Measurements from ENCODE around the gene LMO1. TPM values are rescaled to one million over a fixed set of nuclear protein-coding genes. Genes with fewer than 3 reads are reported as not detected.

Gene LMO1
- total and polyA plus RNA-seq, 2 of the 13 experiments (the other 11 are each of a cell fraction or from before 2014, with no cell fraction given) = not detected

DNA sequence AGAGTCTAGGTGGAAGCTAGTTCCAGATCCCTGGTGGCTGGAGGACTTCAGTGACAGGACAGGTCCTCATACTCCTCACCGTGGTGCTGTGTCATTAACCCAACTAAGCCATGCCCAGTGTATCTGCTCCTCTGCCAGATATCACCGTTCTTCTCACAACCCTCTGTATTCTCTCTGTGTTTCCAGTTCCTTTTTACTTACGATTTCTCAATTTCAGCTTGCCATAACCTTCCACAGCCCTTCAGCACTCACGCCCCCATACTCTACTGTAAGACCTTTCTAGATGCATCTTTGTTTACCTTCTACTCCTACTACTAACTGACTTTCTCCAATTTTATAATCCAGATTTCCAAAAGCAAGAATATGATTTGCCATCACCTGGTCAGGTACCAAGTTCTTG, 68.7 kb downstream of the LMO1 start:
- DNase-seq (ENCODE audit: low spot score) = no peak
- CTCF ChIA-PET (ENCODE audit: low intra/inter-chr PET ratio, low total read pairs) = no interaction called here
- intact Hi-C loops (cut with micrococcal nuclease; ENCODE audit: unreplicated experiment) = no loop called here
- Histone ChIP-seq H3K4me2 (ENCODE audit: low read depth, low read length) (no peak overlapping the region), H3K27me3 (ENCODE audit: control insufficient read depth in 1 of 2, insufficient read depth in 2 of 2, low read length in 2 of 2) (no peaks in the 10 kb centered on the region; a peak in 1 of 5 replicates), H3K79me2 (ENCODE audit: insufficient read depth, low read length) (no peaks in the 10 kb centered on the region), H3K9ac (ENCODE audit: insufficient read depth, low read depth, low read length) (no peak overlapping the region), H3K36me3 (replicated peaks in 1 of 2; ENCODE audit: control insufficient read depth in 1 of 2, insufficient read depth in 2 of 2, low read length in 2 of 2) (no peaks in the 10 kb centered on the region), H3K4me3 (replicated peaks in 1 of 3; ENCODE audit: insufficient read depth in 1 of 3, low read depth in 2 of 3, low read length in 3 of 3) (no peak overlapping the region), H3K4me1 (ENCODE audit: insufficient read depth, low read length) (no peaks in the 10 kb centered on the region), H3K9me3 (ENCODE audit: low read length) (no peaks in the 10 kb centered on the region), H4K20me1 (ENCODE audit: insufficient read depth, low read length) (no peaks in the 10 kb centered on the region; the same call in 1 of the 2 replicates), H2AFZ (ENCODE audit: low read length) (no peak overlapping the region), H3K27ac (ENCODE audit: extremely low read length, insufficient read depth, low read length) (no peak overlapping the region)
- in situ Hi-C loops (cut with HindIII; ENCODE audit: extremely low pct_ligation_motif_present, low pct_unique_long_range_greater_than_20kb) = no loop called here
- POLR2A ChIA-PET = no interaction called here
- TF ChIP-seq, protein P1, sequence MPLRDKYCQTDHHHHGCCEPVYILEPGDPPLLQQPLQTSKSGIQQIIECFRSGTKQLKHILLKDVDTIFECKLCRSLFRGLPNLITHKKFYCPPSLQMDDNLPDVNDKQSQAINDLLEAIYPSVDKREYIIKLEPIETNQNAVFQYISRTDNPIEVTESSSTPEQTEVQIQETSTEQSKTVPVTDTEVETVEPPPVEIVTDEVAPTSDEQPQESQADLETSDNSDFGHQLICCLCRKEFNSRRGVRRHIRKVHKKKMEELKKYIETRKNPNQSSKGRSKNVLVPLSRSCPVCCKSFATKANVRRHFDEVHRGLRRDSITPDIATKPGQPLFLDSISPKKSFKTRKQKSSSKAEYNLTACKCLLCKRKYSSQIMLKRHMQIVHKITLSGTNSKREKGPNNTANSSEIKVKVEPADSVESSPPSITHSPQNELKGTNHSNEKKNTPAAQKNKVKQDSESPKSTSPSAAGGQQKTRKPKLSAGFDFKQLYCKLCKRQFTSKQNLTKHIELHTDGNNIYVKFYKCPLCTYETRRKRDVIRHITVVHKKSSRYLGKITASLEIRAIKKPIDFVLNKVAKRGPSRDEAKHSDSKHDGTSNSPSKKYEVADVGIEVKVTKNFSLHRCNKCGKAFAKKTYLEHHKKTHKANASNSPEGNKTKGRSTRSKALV (CRISPR knock-in tag; IDR thresholded peaks at IDR 0.05) = no peak
- no peak for TF ChIP-seq STAT5B (CRISPR knock-in tag; IDR thresholded peaks at IDR 0.05)
- no peak for TF ChIP-seq SMAD1 (CRISPR knock-in tag; IDR thresholded peaks at IDR 0.05; ENCODE audit: borderline replicate concordance, low read depth)
- TF ChIP-seq, protein P2, sequence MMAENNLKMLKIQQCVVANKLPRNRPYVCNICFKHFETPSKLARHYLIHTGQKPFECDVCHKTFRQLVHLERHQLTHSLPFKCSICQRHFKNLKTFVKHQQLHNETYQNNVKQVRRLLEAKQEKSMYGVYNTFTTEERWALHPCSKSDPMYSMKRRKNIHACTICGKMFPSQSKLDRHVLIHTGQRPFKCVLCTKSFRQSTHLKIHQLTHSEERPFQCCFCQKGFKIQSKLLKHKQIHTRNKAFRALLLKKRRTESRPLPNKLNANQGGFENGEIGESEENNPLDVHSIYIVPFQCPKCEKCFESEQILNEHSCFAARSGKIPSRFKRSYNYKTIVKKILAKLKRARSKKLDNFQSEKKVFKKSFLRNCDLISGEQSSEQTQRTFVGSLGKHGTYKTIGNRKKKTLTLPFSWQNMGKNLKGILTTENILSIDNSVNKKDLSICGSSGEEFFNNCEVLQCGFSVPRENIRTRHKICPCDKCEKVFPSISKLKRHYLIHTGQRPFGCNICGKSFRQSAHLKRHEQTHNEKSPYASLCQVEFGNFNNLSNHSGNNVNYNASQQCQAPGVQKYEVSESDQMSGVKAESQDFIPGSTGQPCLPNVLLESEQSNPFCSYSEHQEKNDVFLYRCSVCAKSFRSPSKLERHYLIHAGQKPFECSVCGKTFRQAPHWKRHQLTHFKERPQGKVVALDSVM (CRISPR knock-in tag; IDR thresholded peaks at IDR 0.05) = no peak
- TF ChIP-seq ZNF773 (CRISPR knock-in tag; IDR thresholded peaks at IDR 0.05; ENCODE audit: borderline replicate concordance) = no peak
- no peak for TF ChIP-seq CHD2 (IDR thresholded peaks at IDR 0.05; ENCODE audit: low read depth, low read length)
- TF ChIP-seq ZNF83 (CRISPR knock-in tag; IDR thresholded peaks at IDR 0.05; ENCODE audit: borderline replicate concordance) = no peak
- no peak for TF ChIP-seq ZNF549 (CRISPR knock-in tag; IDR thresholded peaks at IDR 0.05)
- TF ChIP-seq CC2D1A (CRISPR knock-in tag; IDR thresholded peaks at IDR 0.05) = no peak
- TF ChIP-seq RFX3 (CRISPR knock-in tag; IDR thresholded peaks at IDR 0.05) = no peak
- TF ChIP-seq, protein P3, sequence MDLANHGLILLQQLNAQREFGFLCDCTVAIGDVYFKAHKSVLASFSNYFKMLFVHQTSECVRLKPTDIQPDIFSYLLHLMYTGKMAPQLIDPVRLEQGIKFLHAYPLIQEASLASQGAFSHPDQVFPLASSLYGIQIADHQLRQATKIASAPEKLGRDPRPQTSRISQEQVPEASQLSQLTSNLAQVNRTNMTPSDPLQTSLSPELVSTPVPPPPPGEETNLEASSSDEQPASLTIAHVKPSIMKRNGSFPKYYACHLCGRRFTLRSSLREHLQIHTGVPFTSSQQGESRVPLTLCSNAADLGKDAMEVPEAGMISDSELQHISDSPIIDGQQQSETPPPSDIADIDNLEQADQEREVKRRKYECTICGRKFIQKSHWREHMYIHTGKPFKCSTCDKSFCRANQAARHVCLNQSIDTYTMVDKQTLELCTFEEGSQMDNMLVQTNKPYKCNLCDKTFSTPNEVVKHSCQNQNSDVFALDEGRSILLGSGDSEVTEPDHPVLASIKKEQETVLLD (CRISPR knock-in tag; IDR thresholded peaks at IDR 0.05; ENCODE audit: low read depth) = no peak
- TF ChIP-seq GABPB1 (CRISPR knock-in tag; IDR thresholded peaks at IDR 0.05) = no peak
- no peak for TF ChIP-seq ZZZ3 (CRISPR knock-in tag; IDR thresholded peaks at IDR 0.05; ENCODE audit: borderline replicate concordance)
- TF ChIP-seq GTF3A (CRISPR knock-in tag; conservative IDR thresholded peaks at IDR 0.05) = no peak
- no peak for TF ChIP-seq AKAP8 (CRISPR knock-in tag; IDR thresholded peaks at IDR 0.05)
- ATAC-seq = no peak
- no TSS peak for BruUV-seq (replicated peaks)
- WGBS (ENCODE audit: low lambda C conversion rate) = 3% methylated on average over 4 of the region's 4 CpGs
- FAIRE-seq = no peak

Data from HepG2 (cell line).